Measurements from ENCODE around the gene MRPL40.

- no peak for TF ChIP-seq CTCF (CRISPR knock-in tag; IDR thresholded peaks at IDR 0.05)
- TF ChIP-seq HIVEP1 (CRISPR knock-in tag; IDR thresholded peaks at IDR 0.05): no peak
- no peak for TF ChIP-seq ZSCAN30 (CRISPR knock-in tag; IDR thresholded peaks at IDR 0.05)
- no peak for TF ChIP-seq TCF7 (IDR thresholded peaks at IDR 0.05; ENCODE audit: low read depth)
- no peak for TF ChIP-seq BHLHE40 (IDR thresholded peaks at IDR 0.05; ENCODE audit: low read length)
- TF ChIP-seq ZNF24 (IDR thresholded peaks at IDR 0.05): no peak
- TF ChIP-seq POLR2A (IDR thresholded peaks at IDR 0.05; ENCODE audit: insufficient read depth in 1 of 2, low read depth in 2 of 2, low read length in 2 of 2): peak; percentile 39 to 42; a peak in 2 of 4 replicates
- no peak for TF ChIP-seq FOXJ3 (CRISPR knock-in tag; IDR thresholded peaks at IDR 0.05; ENCODE audit: borderline replicate concordance)
- TF ChIP-seq POLR2AphosphoS5 (IDR thresholded peaks at IDR 0.05; ENCODE audit: low read depth, low read length): peak; percentile 37; the same call in 1 of the 2 replicates
- TF ChIP-seq PBX3 (CRISPR knock-in tag; IDR thresholded peaks at IDR 0.05; ENCODE audit: borderline replicate concordance): no peak
- no peak for TF ChIP-seq ATAD3A (CRISPR knock-in tag; IDR thresholded peaks at IDR 0.05)
- TF ChIP-seq TP53 (CRISPR knock-in tag; conservative IDR thresholded peaks at IDR 0.05): no peak
- TF ChIP-seq ZBTB37 (CRISPR knock-in tag; IDR thresholded peaks at IDR 0.05): no peak
- no peak for TF ChIP-seq GFI1 (CRISPR knock-in tag; IDR thresholded peaks at IDR 0.05; ENCODE audit: borderline replicate concordance)
Observed at GRCh38 chr22:19479355-19480172, 47.2 kb downstream of the MRPL40 start, which contains the start of gene CDC45.
